ENCODE data around the gene LRIG1. TPM values are rescaled to one million over a fixed set of nuclear protein-coding genes. Genes with fewer than 3 reads are reported as not detected.
A peak's percentile ranks its signal among the peaks of the same experiment; 100 is the strongest.

Gene LRIG1
- total RNA-seq, 1 experiment from 2014 or later, result 5.3 TPM

GRCh38 chr3:66431494-66431893 is 69.3 kb downstream of the LRIG1 start:
- no peaks in the 10 kb centered on the region for H3K36me3 ChIP-seq (ENCODE audit: control insufficient read depth, insufficient read depth, low read length)
- no peak overlapping the region for H3K27ac ChIP-seq (ENCODE audit: low read length)
- ChIA-PET POLR2A (no interaction called here), CTCF (no interaction called here)
- intact Hi-C loops (cut with micrococcal nuclease; ENCODE audit: unreplicated experiment) (no loop called here), in situ Hi-C loops (cut with HindIII; ENCODE audit: low pct_unique_long_range_greater_than_20kb, low sequenced_read_pairs) (no loop called here)
- no peaks in the 10 kb centered on the region for H3K27me3 ChIP-seq (ENCODE audit: control insufficient read depth, insufficient read depth, low read length)
- BruUV-seq (replicated peaks), result no TSS peak
- ATAC-seq (no peak), DNase-seq (ENCODE audit: low read depth, low spot score) (no peak)
- H3K9me3 ChIP-seq (ENCODE audit: control insufficient read depth, insufficient read depth, low read depth, low read length), result no peaks in the 10 kb centered on the region
- no peaks in the 10 kb centered on the region for H3K4me1 ChIP-seq (ENCODE audit: control insufficient read depth, insufficient read depth, low read length)
- no peak overlapping the region for H3K4me3 ChIP-seq (ENCODE audit: low read depth in 2 of 2, low read length in 2 of 2)
- no peak for TF ChIP-seq SIN3A (IDR thresholded peaks at IDR 0.05; ENCODE audit: borderline replicate concordance, insufficient read depth, low read depth, low read length)

GRCh38 chr3:66430876-66431275 is 69.9 kb downstream of the LRIG1 start:
- Histone ChIP-seq H3K27ac (ENCODE audit: low read length) (no peak overlapping the region), H3K27me3 (ENCODE audit: control insufficient read depth, insufficient read depth, low read length) (no peaks in the 10 kb centered on the region), H3K4me3 (ENCODE audit: low read depth in 2 of 2, low read length in 2 of 2) (no peak overlapping the region), H3K9me3 (ENCODE audit: control insufficient read depth, insufficient read depth, low read depth, low read length) (no peaks in the 10 kb centered on the region), H3K4me1 (ENCODE audit: control insufficient read depth, insufficient read depth, low read length) (no peaks in the 10 kb centered on the region), H3K36me3 (ENCODE audit: control insufficient read depth, insufficient read depth, low read length) (no peaks in the 10 kb centered on the region)
- DNase-seq (ENCODE audit: low read depth, low spot score), result no peak
- in situ Hi-C loops (cut with HindIII; ENCODE audit: low pct_unique_long_range_greater_than_20kb, low sequenced_read_pairs) (no loop called here), intact Hi-C loops (cut with micrococcal nuclease; ENCODE audit: unreplicated experiment) (no loop called here)
- CTCF ChIA-PET, result no interaction called here
- TF ChIP-seq CTCF (IDR thresholded peaks at IDR 0.05) (no peak), POLR2AphosphoS5 (IDR thresholded peaks at IDR 0.05; ENCODE audit: low read depth, low read length) (no peak), REST (IDR thresholded peaks at IDR 0.05; ENCODE audit: insufficient read depth in 1 of 2, low read depth in 2 of 2, low read length in 1 of 2) (no peak), TCF7L2 (IDR thresholded peaks at IDR 0.05; ENCODE audit: low read depth, low read length) (no peak), SIN3A (IDR thresholded peaks at IDR 0.05; ENCODE audit: borderline replicate concordance, insufficient read depth, low read depth, low read length) (no peak)
- POLR2A ChIA-PET, result no interaction called here
- no TSS peak for BruUV-seq (replicated peaks)
- no peak for ATAC-seq

- peak; percentile 86 for ATAC-seq
- no peak overlapping the region for H3K4me3 ChIP-seq (ENCODE audit: low read depth in 2 of 2, low read length in 2 of 2)
- no peaks in the 10 kb centered on the region for H3K4me1 ChIP-seq (ENCODE audit: control insufficient read depth, insufficient read depth, low read length)
- ChIA-PET CTCF (no interaction called here), POLR2A (no interaction called here)
- H3K27ac ChIP-seq (ENCODE audit: low read length), result no peak overlapping the region
- intact Hi-C loops (cut with micrococcal nuclease; ENCODE audit: unreplicated experiment) (no loop called here), in situ Hi-C loops (cut with HindIII; ENCODE audit: low pct_unique_long_range_greater_than_20kb, low sequenced_read_pairs) (no loop called here)
- no peaks in the 10 kb centered on the region for H3K36me3 ChIP-seq (ENCODE audit: control insufficient read depth, insufficient read depth, low read length)
- no TSS peak for BruUV-seq (replicated peaks)
- no peaks in the 10 kb centered on the region for H3K9me3 ChIP-seq (ENCODE audit: control insufficient read depth, insufficient read depth, low read depth, low read length)
- TF ChIP-seq TCF7L2 (IDR thresholded peaks at IDR 0.05; ENCODE audit: low read depth, low read length), result no peak
- TF ChIP-seq CTCF (IDR thresholded peaks at IDR 0.05), result no peak
- H3K27me3 ChIP-seq (ENCODE audit: control insufficient read depth, insufficient read depth, low read length), result no peaks in the 10 kb centered on the region
- DNase-seq (ENCODE audit: low read depth, low spot score), result peak; percentile 38
These were observed 72.1 kb downstream of the LRIG1 start for GRCh38 chr3:66428733-66429132.

Measured in Panc1 (cell line).